NCI-H1436 (cell line): ENCODE measurements around the gene CLIC5.

Experiments
- DNase-seq: peaks from one replicate; lab custom pipeline; 2025; lab: John Stamatoyannopoulos, UW

CLIC5 gene

DNA sequence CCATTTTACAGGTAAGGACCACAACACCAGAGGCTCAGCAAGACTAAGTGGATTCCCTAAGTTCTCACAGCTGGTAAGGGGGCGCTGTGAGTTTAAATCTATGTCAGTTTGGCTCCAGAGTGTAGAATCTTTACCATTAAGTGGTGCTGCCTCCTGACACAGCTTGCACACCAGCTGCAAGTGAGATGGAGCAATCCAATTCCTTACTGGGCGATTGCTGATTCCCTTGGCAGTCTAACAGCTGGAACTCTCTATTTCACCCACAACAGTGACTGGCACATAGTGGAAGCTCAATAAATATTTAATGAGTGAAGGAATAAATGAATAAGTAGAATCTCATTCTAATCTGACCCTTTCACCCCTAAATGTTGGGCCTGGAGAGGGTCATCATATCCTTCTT, 176.7 kb downstream of the CLIC5 start:
- no peak for DNase-seq

GRCh38 chr6:45838451-45838850, 177.2 kb downstream of the CLIC5 start:
- DNase-seq = no peak

- no peak for DNase-seq
These were observed 178.0 kb downstream of the CLIC5 start for GRCh38 chr6:45837541-45838200.

GRCh38 chr6:45836984-45837383, 178.7 kb downstream of the CLIC5 start:
- DNase-seq = no peak

DNA sequence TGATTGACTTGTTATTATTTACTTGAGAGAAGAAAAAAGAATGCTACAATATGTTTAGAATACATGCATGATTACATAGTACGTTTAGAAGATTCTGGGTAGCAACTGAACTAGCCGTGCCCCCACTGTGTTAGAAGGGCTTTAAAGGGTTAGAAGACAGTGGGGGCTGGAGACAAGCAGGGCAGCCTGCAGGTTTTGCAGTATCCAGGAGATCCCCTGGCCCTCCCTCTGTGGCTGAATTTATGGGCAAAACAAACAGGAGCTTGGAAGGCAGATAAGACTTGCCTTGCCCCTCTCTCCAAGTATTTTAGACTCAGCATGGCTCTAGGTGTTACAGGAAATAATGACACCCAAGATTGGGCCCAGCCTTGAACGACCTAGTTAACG, 179.2 kb downstream of the CLIC5 start:
- no peak for DNase-seq

GRCh38 chr6:45835721-45836437, 179.8 kb downstream of the CLIC5 start:
- no peak for DNase-seq

DNA sequence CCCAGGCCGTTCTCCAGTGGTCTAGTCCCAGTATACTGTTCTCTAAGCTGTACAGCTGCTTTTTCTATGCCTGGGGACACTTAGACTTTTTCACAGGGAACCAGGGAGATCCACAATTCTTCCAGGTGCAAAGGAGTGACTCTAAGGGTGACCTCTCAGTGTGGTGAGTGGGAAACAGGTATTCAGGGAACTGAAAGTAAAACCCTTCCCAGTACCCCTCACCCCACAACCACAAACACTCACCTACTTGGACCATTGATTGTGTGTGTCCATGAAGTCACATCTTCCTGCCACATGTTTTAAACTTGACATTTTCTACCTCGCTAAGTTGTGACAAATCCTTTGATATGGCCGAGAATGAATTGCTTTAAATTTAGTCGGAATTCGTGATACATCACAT, 183.6 kb downstream of the CLIC5 start:
- no peak for DNase-seq
